KMS-11 (cell line): ENCODE data around the gene ITGB5.

Experiments used
- H2AFZ ChIP-seq: fragments of 200-600 bp; sonication (generic); 2 replicates; pipeline ENCODE4 v1.6.1; 2016; ENCODE audit warnings: antibody characterized with exemption, mixed run types, low read depth
- H3K27ac ChIP-seq: fragments of 200-600 bp; sonication (generic); 2 replicates; pipeline ENCODE4 v1.6.1; 2016; ENCODE audit warnings: mild to moderate bottlenecking, mixed run types
- H3K27me3 ChIP-seq: fragments of 200-600 bp; sonication (generic); 2 replicates; pipeline ENCODE4 v1.6.1; 2017; ENCODE audit warnings: mild to moderate bottlenecking, low read depth, mixed run types, moderate library complexity; ENCODE audit not compliant: insufficient read depth
- H3K36me3 ChIP-seq: fragments of 200-600 bp; sonication (generic); 2 replicates; pipeline ENCODE4 v1.6.1; 2017; ENCODE audit warnings: mild to moderate bottlenecking, mixed run types; ENCODE audit not compliant: insufficient read depth
- H3K4me1 ChIP-seq: fragments of 200-600 bp; sonication (generic); 2 replicates; pipeline ENCODE4 v1.6.1; 2016; ENCODE audit warnings: mild to moderate bottlenecking, low read depth, mixed run types; ENCODE audit not compliant: poor library complexity, severe bottlenecking
- H3K4me2 ChIP-seq: fragments of 200-600 bp; sonication (generic); 2 replicates; pipeline ENCODE4 v1.7.0; 2016; ENCODE audit warnings: mild to moderate bottlenecking, mixed run types
- H3K4me3 ChIP-seq: fragments of 200-600 bp; sonication (generic); IDR thresholded peaks from 2 replicates; pipeline ENCODE4 v1.6.1; 2017; ENCODE audit warnings: low read depth, low read length, mixed read lengths; ENCODE audit not compliant: insufficient read depth
- H3K79me2 ChIP-seq: fragments of 200-600 bp; sonication (generic); 2 replicates; pipeline ENCODE4 v1.6.1; 2016; ENCODE audit warnings: low read depth, mixed run types; ENCODE audit not compliant: insufficient read depth
- H3K9ac ChIP-seq: fragments of 200-600 bp; sonication (generic); 2 replicates; pipeline ENCODE4 v1.6.1; 2016; ENCODE audit warnings: mild to moderate bottlenecking, mixed run types
- H4K20me1 ChIP-seq: fragments of 200-600 bp; sonication (generic); 2 replicates; pipeline ENCODE4 v1.6.1; 2016; ENCODE audit warnings: mild to moderate bottlenecking, mixed run types; ENCODE audit not compliant: insufficient read depth
- CTCF ChIP-seq: fragments of 200-600 bp; sonication (generic); conservative IDR thresholded peaks from 2 replicates; pipeline ENCODE4 v1.6.1; 2017; ENCODE audit warnings: low read depth, mild to moderate bottlenecking, antibody characterized with exemption, low read length, moderate library complexity, mixed read lengths

The ITGB5 gene

GRCh38 chr3:124861041-124861440 lies 26.1 kb downstream of the ITGB5 start:
- Histone ChIP-seq H3K79me2 (peaks cover 5% of the 10 kb centered on the region; the same call in 1 of the 2 replicates), H3K27ac (no peak overlapping the region), H4K20me1 (no peaks in the 10 kb centered on the region), H3K27me3 (no peaks in the 10 kb centered on the region), H3K36me3 (no peaks in the 10 kb centered on the region), H3K4me1 (peaks cover 15% of the 10 kb centered on the region), H3K4me2 (no peak overlapping the region), H2AFZ (no peak overlapping the region), H3K9ac (no peak overlapping the region), H3K4me3 (no peak overlapping the region)
- no peak for TF ChIP-seq CTCF

GRCh38 chr3:124860599-124860998 lies 26.6 kb downstream of the ITGB5 start:
- no peak for TF ChIP-seq CTCF
- Histone ChIP-seq H2AFZ (no peak overlapping the region), H4K20me1 (no peaks in the 10 kb centered on the region), H3K79me2 (peaks cover 5% of the 10 kb centered on the region; the same call in 1 of the 2 replicates), H3K9ac (no peak overlapping the region), H3K27me3 (no peaks in the 10 kb centered on the region), H3K4me3 (no peak overlapping the region), H3K27ac (no peak overlapping the region), H3K36me3 (no peaks in the 10 kb centered on the region), H3K4me1 (peaks cover 15% of the 10 kb centered on the region), H3K4me2 (no peak overlapping the region)

- Histone ChIP-seq H3K27me3 (no peaks in the 10 kb centered on the region), H3K4me2 (no peak overlapping the region; the same call in 1 of the 2 replicates), H3K36me3 (no peaks in the 10 kb centered on the region), H3K9ac (no peak overlapping the region), H3K27ac (no peak overlapping the region), H3K4me3 (no peak overlapping the region), H3K4me1 (peaks cover 15% of the 10 kb centered on the region), H3K79me2 (peaks cover 5% of the 10 kb centered on the region; the same call in 1 of the 2 replicates), H2AFZ (no peak overlapping the region), H4K20me1 (no peaks in the 10 kb centered on the region)
- TF ChIP-seq CTCF, result no peak
Measured at GRCh38 chr3:124859025-124859424, 28.1 kb downstream of the ITGB5 start.

- H3K4me1 ChIP-seq, result peaks cover 15% of the 10 kb centered on the region
- no peaks in the 10 kb centered on the region for H4K20me1 ChIP-seq
- no peaks in the 10 kb centered on the region for H3K27me3 ChIP-seq
- no peak overlapping the region for H3K4me3 ChIP-seq
- H2AFZ ChIP-seq, result no peak overlapping the region
- no peak overlapping the region for H3K27ac ChIP-seq
- peaks cover 3% of the 10 kb centered on the region; the same call in 1 of the 2 replicates for H3K79me2 ChIP-seq
- no peak overlapping the region; the same call in 1 of the 2 replicates for H3K4me2 ChIP-seq
- H3K36me3 ChIP-seq, result no peaks in the 10 kb centered on the region
- no peak overlapping the region for H3K9ac ChIP-seq
- no peak for TF ChIP-seq CTCF
Measured at GRCh38 chr3:124858275-124858674, 28.9 kb downstream of the ITGB5 start.

GRCh38 chr3:124856677-124857076 lies 30.5 kb downstream of the ITGB5 start:
- H3K4me3 ChIP-seq, result no peak overlapping the region
- H3K4me1 ChIP-seq, result peaks cover 15% of the 10 kb centered on the region
- TF ChIP-seq CTCF, result no peak
- no peak overlapping the region for H2AFZ ChIP-seq
- H4K20me1 ChIP-seq, result no peaks in the 10 kb centered on the region
- no peak overlapping the region for H3K4me2 ChIP-seq
- H3K79me2 ChIP-seq, result peaks cover 6% of the 10 kb centered on the region; the same call in 1 of the 2 replicates
- no peaks in the 10 kb centered on the region for H3K36me3 ChIP-seq
- H3K9ac ChIP-seq, result no peak overlapping the region
- H3K27ac ChIP-seq, result no peak overlapping the region
- no peaks in the 10 kb centered on the region for H3K27me3 ChIP-seq
